CD8-positive, alpha-beta memory T cell (primary cell): ENCODE measurements around the gene CAVIN2. TPM values are rescaled to one million over a fixed set of nuclear protein-coding genes. Genes with fewer than 3 reads are reported as not detected.

ENCODE experiments used
- CTCF ChIA-PET: fragments of 350-600 bp; sonication (Branson Sonifier 250); formaldehyde crosslinking; loops from one replicate; lab custom pipeline; 2021; ENCODE audit warnings: antibody characterized with exemption; lab: Charles Lee
- POLR2A ChIA-PET: fragments of 350-600 bp; sonication (Branson Sonifier 250); formaldehyde crosslinking; loops from one replicate; lab custom pipeline; 2021; ENCODE audit warnings: antibody characterized with exemption; lab: Charles Lee
- DNase-seq, 5 donors: peaks; one replicate each; pipeline versions ENCODE4 v3.0.0 to v3.0.0-alpha.2; 2020 to 2022; ENCODE audit warnings: mixed read lengths in 1 of 5
- H3K27ac ChIP-seq: one replicate; pipeline ENCODE4 v1.7.0; 2013; ENCODE audit warnings: low read depth, mild to moderate bottlenecking, low read length, moderate library complexity
- H3K27me3 ChIP-seq: 2 replicates; pipeline ENCODE4 v1.7.0; 2013; ENCODE audit warnings: low read length, mild to moderate bottlenecking; ENCODE audit not compliant: insufficient read depth, poor library complexity, severe bottlenecking
- H3K36me3 ChIP-seq: 2 replicates; pipeline ENCODE4 v1.7.0; 2013; ENCODE audit warnings: mild to moderate bottlenecking, low read length, moderate library complexity; ENCODE audit not compliant: insufficient read depth
- H3K4me1 ChIP-seq: 2 replicates; pipeline ENCODE4 v1.7.0; 2013; ENCODE audit warnings: mild to moderate bottlenecking, low read length, moderate library complexity; ENCODE audit not compliant: insufficient read depth
- H3K4me3 ChIP-seq: 2 replicates; pipeline ENCODE4 v1.7.0; 2013; ENCODE audit warnings: mild to moderate bottlenecking, low read length
- H3K9me3 ChIP-seq: 2 replicates; pipeline ENCODE4 v1.7.0; 2013; ENCODE audit warnings: mild to moderate bottlenecking, low read length
- H3K27ac Mint-ChIP-seq, 8 donors: one replicate each; pipeline ENCODE4 v1.8.0; 2020 to 2021; ENCODE audit warnings: mixed read lengths in 8 of 8, mild to moderate bottlenecking in 6 of 8, inconsistent platforms in 3 of 8, moderate library complexity in 3 of 8
- H3K27me3 Mint-ChIP-seq, 2 donors: one replicate each; pipeline ENCODE4 v1.8.0; 2020 to 2021; ENCODE audit warnings: mixed read lengths in 2 of 2, mild to moderate bottlenecking in 1 of 2, moderate library complexity in 1 of 2
- H3K36me3 Mint-ChIP-seq, 3 donors: one replicate each; pipeline ENCODE4 v1.8.0; 2020 to 2021; ENCODE audit warnings: mixed read lengths in 3 of 3, inconsistent platforms in 1 of 3, mild to moderate bottlenecking in 1 of 3
- H3K4me1 Mint-ChIP-seq, 3 donors: one replicate each; pipeline ENCODE4 v1.8.0; 2020 to 2021; ENCODE audit warnings: mixed read lengths in 3 of 3, inconsistent platforms in 1 of 3, mild to moderate bottlenecking in 1 of 3
- H3K4me3 Mint-ChIP-seq, 7 donors: one replicate each; pipeline ENCODE4 v1.8.0; 2020 to 2021; ENCODE audit warnings: mixed read lengths in 7 of 7, mild to moderate bottlenecking in 6 of 7, moderate library complexity in 4 of 7, inconsistent platforms in 2 of 7
- H3K9me3 Mint-ChIP-seq, 5 donors: one replicate each; pipeline ENCODE4 v1.8.0; 2020 to 2022; ENCODE audit warnings: mixed read lengths in 5 of 5, mild to moderate bottlenecking in 3 of 5, moderate library complexity in 2 of 5, inconsistent platforms in 1 of 5
- polyA plus RNA-seq: library from polyadenylated mRNA; unstranded; fragments of 300-500 nt; fragmentation: Illumina TruSeq; gene quantifications from one replicate; pipeline ENCODE4 v1.2.3, GENCODE V29; 2021
- total RNA-seq, 2 experiments: library from RNA; stranded (reverse); gene quantifications; one replicate each; pipeline ENCODE4 v1.2.3, GENCODE V29; 2021

Gene CAVIN2
- total and polyA plus RNA-seq, 3 experiments from 2014 or later: not detected

- ChIA-PET POLR2A (no interaction called here), CTCF (no interaction called here)
- no peaks in the 10 kb centered on the region for H3K27me3 ChIP-seq
- Mint-ChIP-seq H3K27ac (no peak overlapping the region), H3K4me1 (peaks cover under 1 to 11% (median 2%) of the 10 kb centered on the region in 3 donors), H3K36me3 (no peaks in the 10 kb centered on the region), H3K4me3 (no peak overlapping the region), H3K9me3 (no peaks in the 10 kb centered on the region), H3K27me3 (peaks cover 10 to 58% of the 10 kb centered on the region in 2 donors)
- DNase-seq: no peak
- H3K9me3 ChIP-seq: no peaks in the 10 kb centered on the region
- H3K4me3 ChIP-seq: no peak overlapping the region
- no peak overlapping the region for H3K27ac ChIP-seq
- H3K4me1 ChIP-seq: no peaks in the 10 kb centered on the region
- no peaks in the 10 kb centered on the region for H3K36me3 ChIP-seq
Measured at GRCh38 chr2:191851158-191851557, 4.3 kb upstream of the CAVIN2 start.

GRCh38 chr2:191848771-191849767 lies 2.2 kb upstream of the CAVIN2 start:
- no peaks in the 10 kb centered on the region for H3K36me3 ChIP-seq
- ChIA-PET CTCF (no interaction called here), POLR2A (no interaction called here)
- H3K27ac ChIP-seq: no peak overlapping the region
- Mint-ChIP-seq H3K27ac (no peak overlapping the region), H3K9me3 (no peaks in the 10 kb centered on the region), H3K4me3 (no peak overlapping the region), H3K36me3 (no peaks in the 10 kb centered on the region), H3K4me1 (peaks cover 3 to 14% (median 4%) of the 10 kb centered on the region in 3 donors), H3K27me3 (peaks cover 12 to 66% of the 10 kb centered on the region in 2 donors)
- H3K4me3 ChIP-seq: no peak overlapping the region
- no peak for DNase-seq
- H3K27me3 ChIP-seq: no peaks in the 10 kb centered on the region
- H3K4me1 ChIP-seq: no peaks in the 10 kb centered on the region
- no peaks in the 10 kb centered on the region for H3K9me3 ChIP-seq

GRCh38 chr2:191847764-191848163 lies 876 bp upstream of the CAVIN2 start:
- H3K4me1 ChIP-seq: no peaks in the 10 kb centered on the region
- Mint-ChIP-seq H3K4me1 (peaks cover 3 to 10% (median 4%) of the 10 kb centered on the region in 3 donors), H3K27me3 (peaks cover 12 to 74% of the 10 kb centered on the region in 2 donors), H3K4me3 (no peak overlapping the region), H3K36me3 (no peaks in the 10 kb centered on the region), H3K9me3 (no peaks in the 10 kb centered on the region), H3K27ac (no peak overlapping the region)
- ChIA-PET POLR2A (no interaction called here), CTCF (no interaction called here)
- no peak overlapping the region for H3K4me3 ChIP-seq
- no peaks in the 10 kb centered on the region for H3K27me3 ChIP-seq
- H3K36me3 ChIP-seq: no peaks in the 10 kb centered on the region
- H3K27ac ChIP-seq: peak overlapping the region; percentile 12
- H3K9me3 ChIP-seq: no peaks in the 10 kb centered on the region
- DNase-seq: no peak

- H3K27me3 Mint-ChIP-seq: peaks cover 11 to 69% of the 10 kb centered on the region in 2 donors
- H3K4me3 Mint-ChIP-seq: peak overlapping the region in 1 of 7 donors; percentile 28
- H3K27ac Mint-ChIP-seq: peak overlapping the region in 1 of 8 donors; percentile 2
Measured at GRCh38 chr2:191845876-191846514, 893 bp downstream of the CAVIN2 start.

GRCh38 chr2:191845248-191845715 lies 1.6 kb downstream of the CAVIN2 start:
- H3K4me1 Mint-ChIP-seq: peaks cover 3 to 10% (median 4%) of the 10 kb centered on the region in 3 donors
- Histone ChIP-seq H3K4me3 (no peak overlapping the region), H3K36me3 (no peaks in the 10 kb centered on the region), H3K27ac (peak overlapping the region; percentile 64), H3K27me3 (no peaks in the 10 kb centered on the region), H3K4me1 (no peaks in the 10 kb centered on the region), H3K9me3 (no peaks in the 10 kb centered on the region)
- no peak for DNase-seq
- no peak overlapping the region for H3K27ac Mint-ChIP-seq
- CTCF ChIA-PET: no interaction called here
- peaks cover 11 to 71% of the 10 kb centered on the region in 2 donors for H3K27me3 Mint-ChIP-seq
- H3K36me3 Mint-ChIP-seq: no peaks in the 10 kb centered on the region
- POLR2A ChIA-PET: no interaction called here
- H3K9me3 Mint-ChIP-seq: no peaks in the 10 kb centered on the region
- no peak overlapping the region for H3K4me3 Mint-ChIP-seq

More at GRCh38 chr2:191845876-191846514, 893 bp downstream of the CAVIN2 start:
- Histone ChIP-seq H3K4me3 (no peak overlapping the region), H3K27ac (peak overlapping the region; percentile 64), H3K4me1 (no peaks in the 10 kb centered on the region), H3K27me3 (no peaks in the 10 kb centered on the region), H3K9me3 (no peaks in the 10 kb centered on the region), H3K36me3 (no peaks in the 10 kb centered on the region)
- H3K9me3 Mint-ChIP-seq: no peaks in the 10 kb centered on the region
- POLR2A ChIA-PET: no interaction called here
- DNase-seq: no peak
- CTCF ChIA-PET: no interaction called here
- H3K4me1 Mint-ChIP-seq: peaks cover 3 to 10% (median 4%) of the 10 kb centered on the region in 3 donors
- H3K36me3 Mint-ChIP-seq: no peaks in the 10 kb centered on the region

- Mint-ChIP-seq H3K36me3 (no peaks in the 10 kb centered on the region), H3K4me3 (no peak overlapping the region), H3K4me1 (peaks cover 3 to 10% (median 4%) of the 10 kb centered on the region in 3 donors), H3K27me3 (peaks cover 11 to 70% of the 10 kb centered on the region in 2 donors), H3K27ac (no peak overlapping the region), H3K9me3 (no peaks in the 10 kb centered on the region)
- Histone ChIP-seq H3K27me3 (no peaks in the 10 kb centered on the region), H3K36me3 (no peaks in the 10 kb centered on the region), H3K9me3 (no peaks in the 10 kb centered on the region), H3K27ac (peak overlapping the region; percentile 64), H3K4me3 (no peak overlapping the region), H3K4me1 (no peaks in the 10 kb centered on the region)
- CTCF ChIA-PET: no interaction called here
- no peak for DNase-seq
- POLR2A ChIA-PET: no interaction called here
Measured at GRCh38 chr2:191844706-191845105, 2.2 kb downstream of the CAVIN2 start.

GRCh38 chr2:191840921-191841320 lies 6.0 kb downstream of the CAVIN2 start:
- ChIA-PET POLR2A (no interaction called here), CTCF (no interaction called here)
- Mint-ChIP-seq H3K27me3 (peaks cover 8 to 57% of the 10 kb centered on the region in 2 donors), H3K4me3 (no peak overlapping the region), H3K4me1 (peaks cover 0 to under 1% (median under 1%) of the 10 kb centered on the region in 3 donors), H3K27ac (no peak overlapping the region), H3K9me3 (no peaks in the 10 kb centered on the region), H3K36me3 (no peaks in the 10 kb centered on the region)
- Histone ChIP-seq H3K27me3 (no peaks in the 10 kb centered on the region), H3K36me3 (no peaks in the 10 kb centered on the region), H3K4me1 (no peaks in the 10 kb centered on the region), H3K4me3 (no peak overlapping the region), H3K27ac (no peak overlapping the region), H3K9me3 (no peaks in the 10 kb centered on the region)
- no peak for DNase-seq
